Subcutaneous adipose tissue (tissue), 4 donors: ENCODE measurements around the gene SPTBN1. TPM values are rescaled to one million over a fixed set of nuclear protein-coding genes. Genes with fewer than 3 reads are reported as not detected.

Experiments used
- CTCF ChIP-seq: fragments of 450-650 bp; IDR thresholded peaks from one replicate; pipeline ENCODE4 v1.5.1; 2016; ENCODE audit warnings: low read depth, mild to moderate bottlenecking, control low read depth, antibody characterized with exemption, moderate library complexity
- total RNA-seq, 4 donors: library from RNA; depleted of rRNA; stranded (reverse); fragments of >200 nt; gene quantifications; one replicate each; pipeline ENCODE4 v1.1.0, GENCODE V29; 2016

Gene SPTBN1
- total RNA-seq, 4 donors from 2014 or later = 655 to 1,523 (median 889) TPM

- TF ChIP-seq CTCF = no peak
These were observed 15.1 kb downstream of the SPTBN1 start for GRCh38 chr2:54471221-54471711.

GRCh38 chr2:54473851-54474250 is 17.7 kb downstream of the SPTBN1 start:
- TF ChIP-seq CTCF = no peak

- TF ChIP-seq CTCF = no peak
These were observed 19.2 kb downstream of the SPTBN1 start for GRCh38 chr2:54475285-54475684.

GRCh38 chr2:54475919-54476318 is 19.8 kb downstream of the SPTBN1 start:
- no peak for TF ChIP-seq CTCF

- TF ChIP-seq CTCF = no peak
These were observed 20.7 kb downstream of the SPTBN1 start for GRCh38 chr2:54476852-54477251.

- no peak for TF ChIP-seq CTCF
These were observed 21.8 kb downstream of the SPTBN1 start for GRCh38 chr2:54477896-54478295.

GRCh38 chr2:54478899-54479298 is 22.8 kb downstream of the SPTBN1 start:
- no peak for TF ChIP-seq CTCF
